HAP-1 (cell line): ENCODE measurements around the gene CEP57.
A peak's percentile ranks its signal among the peaks of the same experiment; 100 is the strongest.
"Not testable (repeated sequence)": the region's sequence is repeated elsewhere in the genome, so short reads cannot be mapped to it uniquely, and the experiment has no call there.

Source experiments
- DNase-seq, 2 experiments: peaks; one replicate each; pipeline ENCODE4 v3.0.0-alpha.2; 2016 to 2020; ENCODE audit warnings: low spot score in 2 of 2
- H3K27me3 ChIP-seq: fragments of 250-450 bp; sonication (Bioruptor Pico); 2 replicates; pipeline ENCODE4 v1.5.1; 2020; ENCODE audit warnings: low read depth, mild to moderate bottlenecking, moderate library complexity
- H3K36me3 ChIP-seq: fragments of 250-450 bp; sonication (Bioruptor Pico); replicated peaks from 2 replicates; pipeline ENCODE4 v1.5.1; 2020; ENCODE audit warnings: mild to moderate bottlenecking
- H3K4me1 ChIP-seq: fragments of 250-450 bp; sonication (Bioruptor Pico); 2 replicates; pipeline ENCODE4 v1.5.1; 2020; ENCODE audit warnings: mild to moderate bottlenecking
- H3K4me3 ChIP-seq: fragments of 250-450 bp; sonication (Bioruptor Pico); 2 replicates; pipeline ENCODE4 v1.5.1; 2020; ENCODE audit warnings: mild to moderate bottlenecking, moderate library complexity
- H3K9me3 ChIP-seq: fragments of 250-450 bp; sonication (Bioruptor Pico); 2 replicates; pipeline ENCODE4 v1.5.1; 2020; ENCODE audit warnings: mild to moderate bottlenecking, moderate library complexity
- in situ Hi-C: fragments of 300-500 bp; cut with MboI; formaldehyde crosslinking; loops from 3 replicates; pipeline ENCODE4 v1.14.3; 2020; ENCODE audit warnings: low sequenced_read_pairs, inconsistent platforms, mixed read lengths

CEP57 gene

DNA sequence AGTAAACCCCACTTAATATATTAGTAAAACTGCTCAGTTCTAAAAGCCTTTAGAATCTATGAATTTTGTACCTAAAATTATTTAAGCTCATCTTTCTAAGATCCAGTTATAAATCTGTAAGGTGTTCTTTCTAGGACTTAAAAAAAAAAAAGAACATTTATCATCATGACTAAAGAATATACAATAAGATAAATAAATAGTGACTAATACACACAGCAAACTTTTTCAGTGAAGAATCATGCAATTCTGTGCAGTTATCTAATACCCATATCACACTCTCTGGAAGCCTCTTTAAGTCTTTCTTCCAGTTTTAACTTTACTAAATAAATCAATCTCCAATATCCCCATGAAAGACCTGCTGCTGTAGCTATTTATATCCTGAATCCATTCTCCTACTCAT lies 59.8 kb downstream of the CEP57 start:
- H3K27me3 ChIP-seq, result no peaks in the 10 kb centered on the region
- in situ Hi-C loops, result no loop called here
- H3K4me3 ChIP-seq, result no peak overlapping the region
- H3K4me1 ChIP-seq, result peaks cover 9% of the 10 kb centered on the region
- H3K36me3 ChIP-seq, result peaks cover 29% of the 10 kb centered on the region
- DNase-seq, result no peak
- no peaks in the 10 kb centered on the region for H3K9me3 ChIP-seq

DNA sequence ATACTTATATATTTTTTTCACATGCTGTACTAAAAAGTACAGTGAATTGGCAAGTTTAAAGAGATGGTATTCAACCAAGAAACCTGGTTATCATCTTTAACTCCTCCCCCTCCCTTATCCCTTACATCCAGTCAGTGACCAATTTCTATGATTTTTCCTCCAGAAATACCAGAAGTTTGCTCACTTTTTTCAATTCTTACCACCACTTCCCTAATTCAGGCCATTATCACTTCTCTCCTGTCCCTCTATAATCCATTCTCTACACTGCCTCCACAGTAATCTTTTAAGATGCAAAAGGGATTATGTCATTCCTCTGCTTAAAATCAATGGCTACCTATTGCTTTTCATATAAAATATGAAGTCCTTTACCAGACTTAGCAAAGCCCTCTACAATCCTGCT lies 62.8 kb downstream of the CEP57 start:
- Histone ChIP-seq H3K27me3 (no peaks in the 10 kb centered on the region), H3K9me3 (no peaks in the 10 kb centered on the region), H3K4me3 (no peak overlapping the region), H3K36me3 (peaks cover 20% of the 10 kb centered on the region), H3K4me1 (peaks cover 9% of the 10 kb centered on the region)
- DNase-seq, result peak in 1 of 2 experiments; percentile 71
- in situ Hi-C loops, result no loop called here

DNA sequence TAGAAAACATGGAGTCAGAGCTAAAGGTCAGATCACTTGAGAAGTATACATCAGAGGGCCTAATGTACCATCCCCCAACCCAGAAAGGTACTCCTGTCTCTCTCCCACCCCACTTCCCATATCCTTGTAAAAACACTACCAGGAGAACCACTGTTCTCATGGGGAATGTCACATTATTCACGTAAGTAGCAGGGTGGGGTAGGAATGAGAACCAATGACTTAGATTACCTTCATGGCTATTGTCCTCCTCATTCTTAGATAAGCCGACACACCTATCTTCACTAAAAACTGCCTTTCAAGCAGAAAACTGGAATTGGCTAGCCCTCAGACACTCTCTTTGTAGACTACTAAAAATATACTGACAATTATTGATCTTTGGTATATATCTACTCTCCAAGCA lies 63.6 kb downstream of the CEP57 start:
- Histone ChIP-seq H3K27me3 (no peaks in the 10 kb centered on the region), H3K36me3 (peaks cover 13% of the 10 kb centered on the region), H3K4me1 (peaks cover 9% of the 10 kb centered on the region), H3K4me3 (no peak overlapping the region), H3K9me3 (no peaks in the 10 kb centered on the region)
- in situ Hi-C loops, result no loop called here
- DNase-seq, result no peak

DNA sequence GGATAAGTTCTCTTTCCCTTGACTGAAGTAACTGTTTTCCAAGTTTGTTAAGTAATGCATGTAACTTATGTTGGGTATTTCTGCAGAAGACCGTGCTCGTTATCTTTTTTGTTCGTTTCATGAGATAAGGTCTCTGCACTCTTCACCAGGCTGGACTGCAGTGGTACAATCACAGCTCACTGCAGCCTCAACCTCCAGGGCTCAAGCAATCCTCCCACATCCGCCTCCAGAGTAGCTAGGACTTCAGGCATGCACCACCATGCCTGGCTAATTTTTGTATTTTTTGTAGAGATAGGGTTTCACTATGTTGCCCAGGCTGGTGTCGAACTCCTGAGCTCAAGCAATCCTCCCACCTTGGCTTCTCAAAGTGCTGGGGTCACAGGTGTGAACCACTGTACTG lies 64.1 kb downstream of the CEP57 start:
- DNase-seq, H3K9me3 ChIP-seq, H3K27me3 ChIP-seq, in situ Hi-C loops, H3K4me3 ChIP-seq, H3K4me1 ChIP-seq: not testable (repeated sequence)
- peaks cover 11% of the 10 kb centered on the region for H3K36me3 ChIP-seq

DNA sequence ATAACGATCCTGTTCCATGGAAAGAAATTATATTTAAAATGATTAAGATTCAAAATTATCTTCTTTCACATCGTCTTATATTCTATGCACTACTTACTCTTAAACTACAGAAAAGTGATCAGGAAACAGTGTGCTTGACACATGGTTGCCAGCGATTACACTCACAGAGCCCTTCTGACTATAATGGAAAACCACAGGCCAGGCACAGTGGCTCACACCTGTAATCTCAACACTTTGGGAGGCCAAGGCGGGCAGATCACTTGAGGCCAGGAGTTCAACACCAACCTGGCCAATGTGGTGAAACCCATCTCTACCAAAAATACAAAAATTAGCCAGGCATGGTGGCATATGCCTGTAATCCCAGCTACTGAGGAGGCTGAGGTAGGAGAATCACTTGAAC lies 69.7 kb downstream of the CEP57 start:
- DNase-seq, in situ Hi-C loops, H3K36me3 ChIP-seq, H3K9me3 ChIP-seq, H3K27me3 ChIP-seq, H3K4me3 ChIP-seq, H3K4me1 ChIP-seq: not testable (repeated sequence)

DNA sequence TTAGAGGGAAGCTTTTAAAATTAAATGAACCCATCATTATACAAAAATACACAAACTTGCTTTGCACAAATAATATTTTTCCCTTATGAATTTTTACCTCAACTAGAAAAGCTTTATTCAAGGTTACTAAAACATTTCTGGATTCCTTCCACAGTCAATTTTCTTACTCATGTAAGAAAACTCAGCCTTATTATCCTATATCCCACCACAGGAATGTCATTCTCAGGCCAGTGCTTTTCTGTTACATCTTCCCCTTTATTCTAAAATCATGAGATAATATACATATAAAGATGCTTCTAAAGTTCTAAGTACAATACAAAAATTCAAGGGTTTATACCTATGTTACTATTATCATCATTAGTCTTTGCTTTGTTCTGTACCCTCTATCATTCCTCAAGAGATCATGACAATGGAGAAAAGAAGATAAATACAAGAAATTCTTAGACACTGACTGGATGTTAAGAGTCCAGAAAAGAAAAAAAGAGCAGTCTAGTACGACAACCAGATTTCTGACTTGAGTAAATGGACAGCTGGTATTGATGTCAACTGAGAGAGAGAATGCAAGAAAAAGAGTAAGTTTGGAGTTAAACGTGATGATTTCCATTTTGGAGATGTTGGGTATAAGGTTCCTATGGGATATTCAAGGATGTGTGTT lies 73.3 kb downstream of the CEP57 start:
- no peaks in the 10 kb centered on the region for H3K27me3 ChIP-seq
- in situ Hi-C loops, result no loop called here
- H3K4me1 ChIP-seq, result no peaks in the 10 kb centered on the region
- no peak for DNase-seq
- H3K4me3 ChIP-seq, result no peak overlapping the region
- H3K36me3 ChIP-seq, result no peaks in the 10 kb centered on the region
- no peaks in the 10 kb centered on the region for H3K9me3 ChIP-seq

DNA sequence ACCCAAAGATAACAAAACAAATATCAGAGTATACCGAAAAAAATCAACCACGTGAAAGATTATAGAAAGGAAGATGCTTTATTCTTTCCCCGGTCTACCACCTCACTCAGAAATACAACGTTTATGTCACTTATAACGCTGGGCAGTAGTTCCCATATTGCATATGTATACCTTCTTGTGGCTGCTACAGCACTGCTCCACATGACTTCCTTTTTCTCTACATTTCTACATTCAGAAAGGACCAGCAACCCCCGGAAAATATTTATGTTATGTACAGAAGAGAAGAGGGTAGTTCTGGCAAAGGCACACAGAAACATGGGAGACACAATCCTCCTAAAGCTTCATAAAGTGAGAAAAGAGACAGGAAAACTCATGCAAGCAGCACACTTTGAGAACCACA lies 76.8 kb downstream of the CEP57 start:
- in situ Hi-C loops, result no loop called here
- H3K27me3 ChIP-seq, result no peaks in the 10 kb centered on the region
- H3K4me1 ChIP-seq, result no peaks in the 10 kb centered on the region
- H3K4me3 ChIP-seq, result no peak overlapping the region
- H3K36me3 ChIP-seq, result no peaks in the 10 kb centered on the region
- no peaks in the 10 kb centered on the region for H3K9me3 ChIP-seq
- no peak for DNase-seq

DNA sequence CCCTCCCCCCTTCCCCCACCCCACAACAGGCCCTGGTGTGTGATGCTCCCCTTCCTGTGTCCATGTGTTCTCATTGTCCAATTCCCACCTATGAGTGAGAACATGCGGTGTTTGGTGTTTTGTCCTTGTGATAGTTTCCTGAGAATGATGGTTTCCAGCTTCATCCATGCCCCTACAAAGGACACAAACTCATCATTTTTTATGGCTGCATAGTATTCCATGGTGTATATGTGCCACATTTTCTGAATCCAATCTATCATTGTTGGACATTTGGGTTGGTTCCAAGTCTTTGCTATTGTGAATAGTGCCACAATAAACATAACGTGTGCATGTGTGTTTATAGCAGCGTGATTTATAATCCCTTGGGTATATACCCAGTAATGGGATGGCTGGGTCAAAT lies 80.6 kb downstream of the CEP57 start:
- in situ Hi-C loops, H3K27me3 ChIP-seq, DNase-seq, H3K4me3 ChIP-seq, H3K9me3 ChIP-seq, H3K4me1 ChIP-seq, H3K36me3 ChIP-seq: not testable (repeated sequence)

DNA sequence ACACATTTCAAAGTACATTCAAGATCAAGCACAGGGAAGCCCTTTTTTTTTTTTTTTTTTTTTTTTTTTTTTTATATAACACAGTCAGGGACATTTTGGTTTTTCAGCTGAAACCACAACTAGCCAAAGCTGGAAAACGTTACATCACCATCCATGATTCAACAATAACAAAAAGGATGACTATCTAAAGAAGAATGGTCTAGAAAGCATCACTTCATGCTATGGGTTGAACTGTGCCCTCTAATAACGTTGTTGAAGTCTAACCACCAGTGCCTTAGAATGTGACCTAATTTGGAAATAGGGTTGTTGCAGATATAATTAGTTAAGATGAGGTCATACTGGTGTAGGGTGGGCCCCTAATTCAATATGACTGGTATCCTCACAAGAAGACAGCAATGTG lies 87.0 kb downstream of the CEP57 start:
- in situ Hi-C loops, result no loop called here
- H3K36me3 ChIP-seq, result no peaks in the 10 kb centered on the region
- no peaks in the 10 kb centered on the region for H3K27me3 ChIP-seq
- H3K4me1 ChIP-seq, result no peaks in the 10 kb centered on the region
- no peaks in the 10 kb centered on the region for H3K9me3 ChIP-seq
- no peak overlapping the region for H3K4me3 ChIP-seq
- DNase-seq, result no peak
